K562 (cell line): ENCODE measurements around the gene NLRP10. TPM values are rescaled to one million over a fixed set of nuclear protein-coding genes. Genes with fewer than 3 reads are reported as not detected.

ENCODE experiments used
- ATF2 ChIP-seq: sonication (generic); formaldehyde crosslinking; IDR thresholded peaks from 2 replicates; pipeline ENCODE4 v1.8.1; 2022; ENCODE audit warnings: missing genetic modification reagents
- CTCF ChIP-seq, 3 experiments: IDR thresholded peaks in 2 of 3; conservative IDR thresholded peaks in 1 of 3; 2 replicates each; pipeline ENCODE4 v1.5.1; 2011 to 2012; ENCODE audit warnings: low read length in 3 of 3, mild to moderate bottlenecking in 3 of 3, control low read depth in 2 of 3, improper control_type of control experiment in 1 of 3, inconsistent platforms in 1 of 3, low read depth in 1 of 3, mixed read lengths in 1 of 3, moderate library complexity in 1 of 3; ENCODE audit not compliant: insufficient read depth in 2 of 3
- CXXC5 ChIP-seq: fragments of 250-450 bp; sonication (Bioruptor Pico); IDR thresholded peaks from 2 replicates; pipeline ENCODE4 v1.8.0; 2022; ENCODE audit warnings: inconsistent platforms, mild to moderate bottlenecking, moderate library complexity
- NONO ChIP-seq, 2 experiments: fragments of 200-400 bp in 1 of 2; fragments of 450-650 bp in 1 of 2; formaldehyde crosslinking in 1 of 2; IDR thresholded peaks; 2 replicates each; pipeline ENCODE4 v1.6.1; 2017; ENCODE audit warnings: low read depth in 2 of 2, mild to moderate bottlenecking in 2 of 2, moderate library complexity in 2 of 2, low read length in 1 of 2
- REST ChIP-seq, 2 experiments: fragments of 450-650 bp; formaldehyde crosslinking in 1 of 2; IDR thresholded peaks; 2 replicates each; pipeline versions ENCODE4 v1.4.0 to v1.6.1; 2014 to 2020; ENCODE audit warnings: mild to moderate bottlenecking in 2 of 2, borderline replicate concordance in 1 of 2, low read depth in 1 of 2
- RREB1 ChIP-seq: fragments of 250-450 bp; sonication (Bioruptor Pico); IDR thresholded peaks from 2 replicates; pipeline ENCODE4 v1.4.0; 2020
- TCF7 ChIP-seq: sonication (generic); IDR thresholded peaks from 2 replicates; pipeline ENCODE4 v1.6.1; 2016; ENCODE audit warnings: antibody characterized with exemption, borderline replicate concordance
- ZNF263 ChIP-seq: sonication (generic); formaldehyde crosslinking; IDR thresholded peaks from 2 replicates; pipeline ENCODE4 v1.8.0; 2022; ENCODE audit warnings: mild to moderate bottlenecking, missing genetic modification reagents, borderline replicate concordance
- polyA plus RNA-seq, 8 experiments: library from polyadenylated mRNA; depleted of rRNA in 4 of 8; stranded (reverse) in 5 of 8; unstranded in 3 of 8; fragments of >200 nt; fragmentation: Nextera tagmentation in 2 of 8; fragmentation: Illumina TruSeq in 1 of 8; extraction: Ambion mirVana in 2 of 8; extraction: Trizol in 1 of 8; gene quantifications; 2 replicates each; pipeline versions ENCODE4 v1.2.1 to v1.2.3, GENCODE V29; 2011 to 2014; ENCODE audit warnings: inconsistent platforms in 1 of 8, missing spikeins in 1 of 8
- total RNA-seq, 7 experiments: library from RNA; depleted of rRNA in 6 of 7; stranded (reverse); fragments of >200 nt in 6 of 7; fragmentation: Illumina TruSeq in 2 of 7; extraction: Trizol in 2 of 7; gene quantifications; 2 replicates each; pipeline versions ENCODE4 v1.2.1 to v1.2.3, GENCODE V29; 2011 to 2021; ENCODE audit warnings: low replicate concordance in 1 of 7

Gene NLRP10
- total and polyA plus RNA-seq, 9 of the 15 experiments (the other 6 are each of a cell fraction or from before 2014, with no cell fraction given) = 0.04 to 0.14 (median 0.09) TPM; not detected in 6

- TF ChIP-seq REST (IDR thresholded peaks at IDR 0.05; ENCODE audit: borderline replicate concordance) = no peak
- TF ChIP-seq REST (CRISPR knock-in tag; IDR thresholded peaks at IDR 0.05; ENCODE audit: low read depth) = no peak
- TF ChIP-seq NONO (IDR thresholded peaks at IDR 0.05; ENCODE audit: low read depth in 2 of 2, low read length in 1 of 2) = no peak
- TF ChIP-seq CTCF (IDR thresholded peaks at IDR 0.05 in 2 of 3, conservative IDR thresholded peaks at IDR 0.05 in 1 of 3; ENCODE audit: insufficient read depth in 2 of 3, low read depth in 1 of 3, low read length in 3 of 3) = no peak
- TF ChIP-seq RREB1 = no peak
- TF ChIP-seq ZNF263 (CRISPR knock-in tag) = no peak
- peak; percentile 55 for TF ChIP-seq CXXC5 (CRISPR knock-in tag)
- no peak for TF ChIP-seq ATF2 (CRISPR knock-in tag)
- TF ChIP-seq TCF7 = no peak
Measured at GRCh38 chr11:7977232-7977917, 12.1 kb upstream of the NLRP10 start (continued).
